GM19468 (cell line): ENCODE data around the gene TBC1D5.
"Not testable (repeated sequence)": the region's sequence is repeated elsewhere in the genome, so short reads cannot be mapped to it uniquely, and the experiment has no call there.

Experiments
- ATAC-seq: cut with Tn5 transposase; IDR thresholded peaks from one replicate; pipeline ENCODE4 v1.9.1; 2021; ENCODE audit warnings: mild to moderate bottlenecking, moderate library complexity, moderate number of reproducible peaks; ENCODE audit not compliant: unreplicated experiment; ENCODE audit errors: extremely low read depth

TBC1D5 gene

DNA sequence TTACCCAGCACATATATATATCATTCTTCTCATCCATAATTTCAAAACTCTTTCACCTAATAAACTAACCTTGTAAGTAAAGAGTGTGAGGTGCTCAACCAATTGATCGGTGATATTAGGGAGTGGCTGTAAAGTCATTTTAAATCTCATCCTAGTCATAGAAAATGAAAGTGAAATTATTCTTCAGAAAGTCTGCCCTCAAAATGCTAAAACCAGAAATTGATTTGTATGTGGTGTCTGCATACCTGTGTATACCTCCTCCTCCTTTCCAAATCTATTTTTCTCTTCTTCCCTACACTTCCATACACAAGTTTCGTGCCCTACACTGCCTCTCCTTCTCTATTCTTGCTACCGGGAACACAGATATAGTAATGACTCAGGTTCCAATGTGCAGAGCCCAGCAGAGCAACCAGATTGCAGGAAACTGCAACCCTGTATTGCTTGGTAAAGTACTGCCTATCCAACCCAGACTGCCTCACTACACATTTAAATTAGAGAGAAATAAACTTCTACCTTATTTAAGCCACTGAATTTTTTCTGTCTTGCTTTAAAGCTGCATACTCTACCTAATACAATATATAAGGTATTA lies 7.4 kb upstream of the TBC1D5 start:
- no peak for ATAC-seq

GRCh38 chr3:17749281-17749680 lies 6.8 kb upstream of the TBC1D5 start:
- no peak for ATAC-seq

DNA sequence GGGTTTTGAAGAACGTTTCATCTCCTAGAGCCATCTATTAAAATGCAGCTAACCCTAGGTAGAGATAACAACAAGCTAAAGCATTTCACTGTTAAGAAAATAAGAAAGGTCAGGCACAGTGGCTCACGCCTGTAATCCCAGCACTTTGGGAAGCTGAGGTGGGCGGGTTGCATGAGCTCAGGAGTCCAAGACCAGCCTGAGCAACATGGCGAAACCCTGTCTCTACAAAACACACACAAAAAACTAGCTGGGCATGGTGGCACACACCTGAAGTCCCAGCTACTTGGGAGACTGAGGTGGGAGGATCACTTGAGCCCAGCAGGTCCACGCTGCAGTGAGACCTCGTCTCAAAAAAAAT lies 5.4 kb upstream of the TBC1D5 start:
- ATAC-seq = no peak

DNA sequence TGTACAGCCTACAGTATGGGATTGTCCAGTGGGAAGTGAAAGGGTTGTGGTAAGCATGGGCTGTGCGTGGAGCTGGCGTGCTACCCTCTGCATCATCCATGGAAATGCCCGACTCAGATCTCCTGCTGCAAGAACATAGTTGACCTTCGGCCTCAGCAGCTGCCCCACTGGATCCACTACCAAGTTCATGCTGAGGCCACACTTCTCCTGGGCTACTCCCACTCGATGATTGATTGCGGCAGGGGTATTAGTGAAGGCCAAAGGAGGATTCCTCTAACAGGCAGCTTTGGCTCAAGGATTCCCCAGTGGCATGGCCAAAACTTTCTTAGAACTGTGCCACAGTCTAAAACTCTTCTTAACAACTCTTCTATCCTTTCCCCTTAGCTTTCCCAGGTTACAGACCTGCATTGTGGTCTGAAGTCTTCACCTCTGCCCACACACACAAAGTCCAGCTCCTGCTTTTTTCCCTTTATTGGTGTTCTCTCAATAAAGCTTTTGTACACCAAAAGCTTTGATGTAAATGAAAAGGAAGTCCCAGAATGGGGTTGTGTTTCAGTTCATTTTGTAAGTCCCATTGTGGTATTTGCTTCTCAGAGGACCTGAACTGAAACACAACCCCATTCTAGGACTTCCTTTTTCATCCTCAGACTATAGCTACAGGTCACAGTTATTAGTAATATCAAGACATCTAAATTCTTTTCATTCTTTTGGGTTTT lies 4.9 kb upstream of the TBC1D5 start:
- peak; percentile 60 for ATAC-seq

GRCh38 chr3:17745894-17746293 lies 3.5 kb upstream of the TBC1D5 start:
- ATAC-seq = no peak

DNA sequence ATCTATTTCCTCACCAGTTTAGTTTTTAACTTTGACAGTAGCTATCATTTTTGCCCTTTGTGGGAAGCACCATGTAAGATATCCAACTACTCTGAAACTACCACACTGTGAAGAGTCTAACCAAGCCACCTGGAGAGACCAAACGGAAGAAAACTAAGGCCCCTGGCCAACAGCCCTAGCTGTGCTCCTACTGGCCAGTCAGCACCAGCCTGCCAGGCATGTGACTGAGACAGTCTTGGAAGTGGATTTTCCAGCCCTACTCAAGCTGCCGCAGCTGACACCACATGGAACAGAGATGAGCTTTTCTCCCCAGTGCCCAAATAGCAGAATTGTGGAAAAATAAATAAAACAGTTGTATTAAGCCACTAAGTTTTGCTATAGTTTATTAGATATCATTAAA lies 2.9 kb upstream of the TBC1D5 start:
- ATAC-seq = no peak

DNA sequence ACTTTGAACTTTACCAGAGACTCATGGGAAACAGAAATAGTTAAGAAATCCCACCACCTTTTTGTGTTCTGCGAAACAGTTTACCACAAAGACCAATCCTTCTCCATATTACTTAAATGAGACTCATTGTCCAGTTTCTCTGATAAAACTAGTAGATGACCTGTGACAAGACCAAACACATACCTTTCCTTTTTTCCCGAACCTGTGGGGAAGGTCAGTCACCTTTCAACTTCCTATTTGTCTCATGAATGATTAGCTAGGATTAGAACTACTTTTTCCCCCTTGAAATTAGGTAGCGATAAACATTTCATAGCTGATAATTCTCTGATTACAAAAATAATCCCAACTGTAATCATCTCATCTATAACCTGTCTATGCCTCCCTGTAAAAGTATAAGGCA lies 2.3 kb upstream of the TBC1D5 start:
- ATAC-seq = no peak

- no peak for ATAC-seq
Observed at GRCh38 chr3:17743658-17743995, 1.2 kb upstream of the TBC1D5 start.

DNA sequence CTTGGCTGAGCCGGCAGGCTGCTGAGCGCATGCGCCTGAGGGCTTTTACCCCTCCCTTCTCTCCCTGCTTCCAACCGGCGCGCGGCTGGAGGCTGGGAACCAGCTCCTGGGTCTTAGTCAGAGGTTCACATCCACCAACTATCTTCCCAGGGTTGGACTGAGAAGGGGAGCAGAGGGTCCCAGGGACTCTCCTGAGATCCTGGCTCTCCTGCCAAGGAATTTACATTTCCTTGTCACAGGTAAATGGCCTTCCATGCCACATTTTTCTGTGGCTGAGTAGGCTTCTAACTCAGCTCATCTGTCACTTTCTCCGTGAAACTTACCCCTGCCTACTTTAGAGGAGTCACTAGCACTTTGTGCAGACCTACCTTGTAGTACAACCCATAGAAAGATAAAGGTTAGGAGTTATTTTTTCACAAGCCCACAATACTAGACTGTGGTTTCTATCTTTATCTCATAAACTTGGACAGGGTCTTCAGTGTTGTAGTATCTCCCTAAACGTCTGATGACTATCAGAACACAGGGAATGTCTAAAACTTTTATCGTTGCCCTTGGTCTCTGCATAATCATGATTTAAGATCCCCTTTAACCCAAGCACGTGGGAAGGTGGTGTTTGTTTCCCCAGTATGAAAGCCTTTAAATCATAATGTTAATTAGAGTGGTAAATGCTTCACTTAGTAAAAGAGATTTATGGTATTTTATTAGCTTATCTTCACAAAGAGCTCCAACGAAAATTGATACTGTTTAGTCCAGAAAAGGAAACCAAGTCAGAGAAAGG lies 638 bp upstream of the TBC1D5 start:
- ATAC-seq = no peak

- no peak for ATAC-seq
Observed at GRCh38 chr3:17741621-17742101, 770 bp downstream of the TBC1D5 start.

DNA sequence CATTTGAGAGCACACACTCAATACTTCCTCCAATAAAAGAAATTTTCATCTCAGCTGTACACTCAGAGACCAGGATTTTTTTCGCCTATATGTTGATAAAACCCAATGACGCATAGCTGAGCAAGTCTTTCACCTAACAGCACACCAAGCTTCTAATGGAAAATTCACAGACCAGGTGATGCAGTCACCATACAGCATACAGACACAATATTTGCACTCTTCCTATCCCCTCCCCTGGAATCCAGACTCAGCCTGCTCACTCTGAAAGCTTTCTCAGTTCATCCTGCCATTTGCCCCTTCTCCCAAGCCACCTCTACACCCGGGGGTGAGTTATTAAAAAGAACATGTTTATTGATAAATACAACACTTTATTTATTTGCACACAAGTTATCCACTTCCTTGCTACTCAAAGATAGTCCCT lies 1.7 kb downstream of the TBC1D5 start:
- no peak for ATAC-seq

DNA sequence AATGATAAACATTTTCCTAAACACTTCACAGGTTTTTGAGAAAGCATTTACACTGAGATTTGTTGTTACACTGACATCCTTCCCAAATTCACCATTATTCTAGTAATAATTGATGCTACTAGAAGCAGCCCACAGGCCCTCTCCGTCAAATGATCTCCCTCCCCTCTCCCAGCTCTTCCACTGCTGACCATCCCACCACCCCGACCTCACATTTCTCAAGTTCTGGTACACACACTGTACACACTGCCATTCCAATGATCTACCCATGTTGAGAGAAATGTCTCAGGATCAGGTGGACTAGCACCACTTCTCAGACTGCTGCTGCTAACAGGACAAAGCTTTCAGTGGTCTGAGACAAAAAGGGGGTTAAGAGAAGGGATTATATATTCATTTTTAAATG lies 3.5 kb downstream of the TBC1D5 start:
- ATAC-seq = no peak

DNA sequence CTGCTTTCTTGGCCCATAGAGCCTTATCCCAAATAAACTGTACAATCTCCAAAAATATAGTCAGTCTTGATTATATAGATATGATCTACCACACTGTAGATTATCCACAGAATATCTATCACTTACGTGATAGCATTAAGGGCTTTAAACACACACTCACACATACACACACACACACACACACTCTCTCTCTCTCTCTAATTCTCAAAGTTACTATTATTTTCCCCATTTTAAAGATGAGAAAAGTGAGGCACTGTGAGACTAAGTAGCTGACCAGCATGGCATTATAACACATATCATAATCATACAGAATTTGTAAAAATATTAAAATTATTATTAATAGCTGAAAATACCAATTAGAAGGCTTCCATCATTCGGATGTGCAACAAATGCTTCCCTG lies 4.2 kb downstream of the TBC1D5 start:
- no peak for ATAC-seq

GRCh38 chr3:17737591-17737990 lies 4.8 kb downstream of the TBC1D5 start:
- no peak for ATAC-seq

- not testable (repeated sequence) for ATAC-seq
Observed at GRCh38 chr3:17735362-17735761, 7.1 kb downstream of the TBC1D5 start.

GRCh38 chr3:17733768-17734167 lies 8.7 kb downstream of the TBC1D5 start:
- no peak for ATAC-seq

DNA sequence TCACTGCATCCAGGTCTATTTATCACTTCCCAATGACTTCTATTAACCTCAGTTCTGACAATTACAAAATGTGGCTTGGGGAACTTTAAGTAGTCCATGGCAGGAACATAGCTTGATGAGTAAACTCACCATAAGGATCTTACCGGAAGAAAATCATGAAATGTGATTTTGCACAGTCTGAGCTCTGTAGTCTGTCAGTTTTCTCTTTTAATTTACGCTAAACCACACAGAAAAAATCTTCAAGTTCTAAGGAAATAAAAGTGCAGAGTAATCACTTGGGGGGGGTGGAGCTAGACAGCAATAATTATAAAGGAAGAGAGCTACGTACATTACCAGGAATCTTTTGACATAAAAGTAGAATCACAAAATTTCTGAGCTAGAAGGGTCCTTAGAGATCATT lies 9.2 kb downstream of the TBC1D5 start:
- no peak for ATAC-seq

DNA sequence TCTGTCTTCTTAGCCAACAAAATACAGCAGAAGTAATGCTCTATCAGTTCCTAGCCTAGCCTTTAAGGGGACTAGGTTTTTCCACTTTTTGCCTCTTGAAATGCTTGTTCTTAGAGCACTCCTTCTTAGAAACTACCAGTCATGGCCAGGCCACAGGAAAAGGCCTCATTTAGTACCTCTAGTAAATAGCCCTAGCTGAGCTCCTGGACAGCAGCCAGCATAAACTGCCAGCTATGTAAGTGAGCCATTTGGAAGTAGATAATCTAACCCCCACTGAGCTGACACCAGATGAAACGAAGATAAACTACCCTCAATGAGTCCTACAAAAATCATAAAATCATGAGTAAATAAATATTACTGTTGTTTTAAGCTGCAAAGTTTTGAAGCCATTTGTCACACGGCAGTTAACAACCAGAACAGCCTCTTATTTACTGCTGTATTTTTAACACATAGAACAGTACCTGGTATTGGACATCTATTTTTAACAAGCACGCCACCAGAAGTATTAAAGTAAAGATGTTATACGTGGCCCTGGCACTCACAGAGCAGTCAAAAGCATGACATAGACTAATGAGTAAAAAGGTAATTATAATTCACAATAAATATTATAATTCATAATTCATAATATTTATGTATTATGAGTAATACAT lies 12.0 kb downstream of the TBC1D5 start:
- no peak for ATAC-seq

- ATAC-seq = no peak
Observed at GRCh38 chr3:17726313-17726712, 16.1 kb downstream of the TBC1D5 start.

DNA sequence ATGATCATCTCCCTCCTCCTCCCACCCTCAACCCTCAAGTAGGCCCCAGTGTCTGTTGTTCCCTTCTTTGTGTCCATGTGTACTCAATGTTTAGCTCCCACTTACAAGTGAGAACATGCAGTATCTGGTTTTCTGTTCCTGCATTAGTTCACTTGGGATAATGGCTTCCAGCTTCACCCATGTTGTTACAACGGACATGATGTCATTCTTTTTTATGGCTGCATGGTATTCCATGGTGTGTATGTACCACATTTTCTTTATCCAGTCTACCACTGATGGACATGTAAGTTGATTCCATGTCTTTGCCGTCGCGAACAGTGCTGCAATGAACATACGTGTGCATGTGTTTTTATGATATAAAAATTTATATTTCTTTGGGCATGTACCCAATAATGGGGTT lies 16.6 kb downstream of the TBC1D5 start:
- not testable (repeated sequence) for ATAC-seq

DNA sequence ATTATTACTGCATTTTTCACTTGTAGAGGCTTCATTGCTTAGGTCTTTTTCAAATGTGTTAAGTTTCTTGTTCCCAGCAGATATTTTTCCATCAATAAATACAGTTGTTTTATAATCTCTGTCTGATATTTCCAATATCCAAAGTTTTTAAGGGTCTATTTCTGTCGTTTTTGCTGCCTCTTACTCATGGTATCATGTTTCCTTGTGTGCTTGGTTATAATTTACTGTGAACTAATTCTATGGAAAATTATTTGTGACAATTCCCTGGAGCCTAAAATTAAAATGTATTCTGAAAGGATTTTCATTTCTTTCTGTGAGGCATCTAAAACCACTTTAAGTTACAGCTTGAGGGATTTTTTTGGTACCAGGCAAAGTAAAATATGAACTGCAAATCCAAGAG lies 17.5 kb downstream of the TBC1D5 start:
- no peak for ATAC-seq
